Measurements from ENCODE around the gene ITSN2.

DNA sequence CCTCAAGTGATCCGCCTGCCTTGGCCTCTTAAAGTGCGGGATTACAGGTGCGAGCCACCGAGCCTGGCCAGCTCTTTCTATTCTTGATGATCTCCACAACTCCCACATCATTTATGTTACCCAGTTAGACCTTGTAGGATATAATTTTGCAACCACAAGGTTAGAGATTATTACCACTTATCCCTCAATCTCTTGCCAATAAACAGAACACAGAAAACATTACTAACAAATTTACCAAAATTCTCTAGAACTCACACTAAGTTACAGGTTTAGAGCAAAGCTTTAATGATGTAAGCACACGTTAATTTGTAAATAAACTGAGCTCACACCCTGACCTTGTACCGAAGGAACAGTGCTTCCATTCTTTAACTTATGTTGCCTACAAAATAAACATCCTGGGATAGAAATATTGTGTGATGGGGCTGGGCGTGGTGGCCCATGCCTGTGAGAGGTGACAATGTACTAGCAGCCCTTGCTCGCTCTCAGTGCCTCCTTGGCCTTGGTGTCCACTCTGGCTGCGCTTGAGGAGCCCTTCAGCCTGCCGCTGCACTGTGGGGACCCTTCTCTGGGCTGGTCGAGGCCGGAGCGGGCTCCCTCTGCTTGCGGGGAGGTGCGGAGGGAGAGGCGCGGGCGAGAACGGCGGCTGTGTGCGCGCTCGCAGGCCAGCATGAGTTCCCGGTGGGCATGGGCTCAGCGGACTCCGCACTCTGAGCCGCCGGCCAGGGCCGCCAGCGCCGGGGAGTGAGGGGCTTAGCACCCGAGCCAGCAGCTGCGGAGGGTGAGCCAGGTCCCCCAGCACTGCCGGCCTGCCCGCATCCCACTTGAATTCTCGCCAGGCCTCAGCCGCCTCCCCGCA lies 42.1 kb upstream of the ITSN2 start:
- TF ChIP-seq, protein P1, sequence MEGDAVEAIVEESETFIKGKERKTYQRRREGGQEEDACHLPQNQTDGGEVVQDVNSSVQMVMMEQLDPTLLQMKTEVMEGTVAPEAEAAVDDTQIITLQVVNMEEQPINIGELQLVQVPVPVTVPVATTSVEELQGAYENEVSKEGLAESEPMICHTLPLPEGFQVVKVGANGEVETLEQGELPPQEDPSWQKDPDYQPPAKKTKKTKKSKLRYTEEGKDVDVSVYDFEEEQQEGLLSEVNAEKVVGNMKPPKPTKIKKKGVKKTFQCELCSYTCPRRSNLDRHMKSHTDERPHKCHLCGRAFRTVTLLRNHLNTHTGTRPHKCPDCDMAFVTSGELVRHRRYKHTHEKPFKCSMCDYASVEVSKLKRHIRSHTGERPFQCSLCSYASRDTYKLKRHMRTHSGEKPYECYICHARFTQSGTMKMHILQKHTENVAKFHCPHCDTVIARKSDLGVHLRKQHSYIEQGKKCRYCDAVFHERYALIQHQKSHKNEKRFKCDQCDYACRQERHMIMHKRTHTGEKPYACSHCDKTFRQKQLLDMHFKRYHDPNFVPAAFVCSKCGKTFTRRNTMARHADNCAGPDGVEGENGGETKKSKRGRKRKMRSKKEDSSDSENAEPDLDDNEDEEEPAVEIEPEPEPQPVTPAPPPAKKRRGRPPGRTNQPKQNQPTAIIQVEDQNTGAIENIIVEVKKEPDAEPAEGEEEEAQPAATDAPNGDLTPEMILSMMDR (IDR thresholded peaks at IDR 0.05), result no peak
- TF ChIP-seq POLR2A (IDR thresholded peaks at IDR 0.05), result no peak

Data from lower leg skin (tissue), 3 donors.